Lower lobe of right lung (tissue), 2 donors: Measurements from ENCODE around the gene COX7A2L. TPM values are rescaled to one million over a fixed set of nuclear protein-coding genes. Genes with fewer than 3 reads are reported as not detected.

Experiments used
- ATAC-seq, 2 donors: fragments of 200-7000 bp; cut with Tn5 transposase; one replicate each; pipeline ENCODE4 v1.9.1; 2020 to 2022; ENCODE audit warnings: mild to moderate bottlenecking in 2 of 2, moderate library complexity in 2 of 2
- DNase-seq: peaks from one replicate; pipeline ENCODE4 v3.0.0-alpha.2; 2020
- H3K27ac ChIP-seq: fragments of 200-600 bp; one replicate; pipeline ENCODE4 v1.8.0; 2022
- H3K27me3 ChIP-seq: fragments of 200-600 bp; one replicate; pipeline ENCODE4 v1.8.0; 2022; ENCODE audit warnings: low read depth
- H3K36me3 ChIP-seq: fragments of 200-600 bp; one replicate; pipeline ENCODE4 v1.8.0; 2022; ENCODE audit warnings: mild to moderate bottlenecking
- H3K4me1 ChIP-seq: fragments of 200-600 bp; one replicate; pipeline ENCODE4 v1.8.0; 2022
- H3K4me3 ChIP-seq: fragments of 200-600 bp; one replicate; pipeline ENCODE4 v1.8.0; 2022; ENCODE audit warnings: mild to moderate bottlenecking
- H3K9me3 ChIP-seq: fragments of 200-600 bp; one replicate; pipeline ENCODE4 v1.8.0; 2022
- intact Hi-C: fragments of 100-400 bp; cut with DNase I; formaldehyde crosslinking; loops from one replicate; pipeline ENCODE4 v1.11.0; 2022
- total RNA-seq: library from RNA; stranded (reverse); fragmentation: NEBNext Ultra II Directional; extraction: Animal tissue kit (Norgen Biotek cat#: 25700); gene quantifications from one replicate; pipeline ENCODE4 v1.2.1, GENCODE V29; 2021
- TF ChIP-seq, protein P1 (sequence below): fragments of 200-600 bp; IDR thresholded peaks from one replicate; pipeline ENCODE4 v1.8.0; 2022; ENCODE audit warnings: antibody characterized with exemption, mild to moderate bottlenecking
- donor health status: DM: no; HTN: yes; CAD: no; lungs with severe emphysema.

Gene COX7A2L
- total RNA-seq, 1 donor from 2014 or later, result 89.4 TPM

DNA sequence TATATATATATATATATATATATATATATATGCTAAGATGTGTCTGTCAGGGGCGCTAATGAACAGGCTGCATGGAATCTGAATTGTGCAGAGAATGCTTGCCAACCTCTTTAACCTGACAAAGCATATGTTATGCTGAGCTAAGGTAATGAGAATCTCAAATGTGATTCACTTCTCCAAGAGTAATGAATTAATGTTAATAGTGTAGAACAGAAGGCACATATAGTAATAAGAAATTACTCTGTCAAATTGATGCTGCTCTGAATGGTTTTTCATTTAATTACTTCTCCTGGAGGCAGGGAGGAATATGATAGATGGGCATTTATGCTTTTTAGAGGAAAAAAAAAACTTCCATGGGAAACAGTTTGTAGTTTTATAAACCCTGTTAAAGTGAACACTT lies 35.4 kb downstream of the COX7A2L start:
- no peaks in the 10 kb centered on the region for H3K4me1 ChIP-seq
- H3K9me3 ChIP-seq, result no peaks in the 10 kb centered on the region
- H3K4me3 ChIP-seq, result no peak overlapping the region
- TF ChIP-seq, protein P1, sequence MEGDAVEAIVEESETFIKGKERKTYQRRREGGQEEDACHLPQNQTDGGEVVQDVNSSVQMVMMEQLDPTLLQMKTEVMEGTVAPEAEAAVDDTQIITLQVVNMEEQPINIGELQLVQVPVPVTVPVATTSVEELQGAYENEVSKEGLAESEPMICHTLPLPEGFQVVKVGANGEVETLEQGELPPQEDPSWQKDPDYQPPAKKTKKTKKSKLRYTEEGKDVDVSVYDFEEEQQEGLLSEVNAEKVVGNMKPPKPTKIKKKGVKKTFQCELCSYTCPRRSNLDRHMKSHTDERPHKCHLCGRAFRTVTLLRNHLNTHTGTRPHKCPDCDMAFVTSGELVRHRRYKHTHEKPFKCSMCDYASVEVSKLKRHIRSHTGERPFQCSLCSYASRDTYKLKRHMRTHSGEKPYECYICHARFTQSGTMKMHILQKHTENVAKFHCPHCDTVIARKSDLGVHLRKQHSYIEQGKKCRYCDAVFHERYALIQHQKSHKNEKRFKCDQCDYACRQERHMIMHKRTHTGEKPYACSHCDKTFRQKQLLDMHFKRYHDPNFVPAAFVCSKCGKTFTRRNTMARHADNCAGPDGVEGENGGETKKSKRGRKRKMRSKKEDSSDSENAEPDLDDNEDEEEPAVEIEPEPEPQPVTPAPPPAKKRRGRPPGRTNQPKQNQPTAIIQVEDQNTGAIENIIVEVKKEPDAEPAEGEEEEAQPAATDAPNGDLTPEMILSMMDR, result no peak
- ATAC-seq, result no peak
- intact Hi-C loops, result no loop called here
- DNase-seq, result no peak
- H3K27ac ChIP-seq, result no peak overlapping the region
- H3K27me3 ChIP-seq, result no peaks in the 10 kb centered on the region
- H3K36me3 ChIP-seq, result peaks cover 75% of the 10 kb centered on the region

DNA sequence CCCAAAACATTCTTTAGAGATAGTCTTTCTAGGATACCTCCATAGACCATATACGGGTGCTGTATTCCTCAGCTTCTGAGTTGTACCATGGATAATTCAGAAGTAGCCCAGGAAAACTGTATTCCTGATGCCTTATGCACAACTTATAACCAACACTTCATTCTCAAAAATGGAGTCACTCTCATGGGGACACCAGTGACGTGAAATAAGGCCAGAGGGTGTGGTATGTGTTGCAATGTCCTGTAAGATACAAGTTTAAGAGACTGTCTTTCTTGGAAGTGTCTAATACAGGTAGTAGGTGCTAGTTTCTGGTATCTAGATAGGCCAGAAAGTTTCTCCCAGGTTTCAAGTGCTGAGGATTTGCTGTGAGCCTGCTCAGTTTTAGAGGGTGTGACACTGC lies 36.1 kb downstream of the COX7A2L start:
- no peak overlapping the region for H3K27ac ChIP-seq
- TF ChIP-seq, protein P1, result no peak
- no peaks in the 10 kb centered on the region for H3K27me3 ChIP-seq
- H3K4me3 ChIP-seq, result no peak overlapping the region
- H3K4me1 ChIP-seq, result no peaks in the 10 kb centered on the region
- no peaks in the 10 kb centered on the region for H3K9me3 ChIP-seq
- H3K36me3 ChIP-seq, result peaks cover 70% of the 10 kb centered on the region
- no peak for DNase-seq
- ATAC-seq, result no peak
- intact Hi-C loops, result no loop called here

DNA sequence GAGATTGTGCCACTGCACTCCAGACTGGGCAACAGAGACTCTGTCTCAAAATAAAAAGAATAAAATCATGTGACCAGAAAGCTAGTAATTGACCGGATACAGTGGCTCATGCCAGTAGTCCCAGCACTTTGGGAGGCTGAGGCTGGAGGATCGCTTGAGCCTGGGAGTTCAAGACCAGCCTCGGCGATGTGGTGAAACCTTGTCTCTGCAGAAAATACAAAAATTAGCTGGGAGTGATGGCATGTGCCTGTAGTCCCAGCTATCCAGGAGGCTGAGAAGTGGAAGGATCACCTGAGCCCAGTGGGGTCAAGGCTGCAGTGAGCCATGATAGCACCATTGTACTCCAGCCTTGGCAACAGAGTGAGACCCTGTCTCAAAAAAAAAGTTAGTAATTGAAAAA lies 36.8 kb downstream of the COX7A2L start:
- TF ChIP-seq, protein P1, result no peak
- intact Hi-C loops, result no loop called here
- no peak overlapping the region for H3K4me3 ChIP-seq
- no peaks in the 10 kb centered on the region for H3K9me3 ChIP-seq
- no peak overlapping the region for H3K27ac ChIP-seq
- no peaks in the 10 kb centered on the region for H3K27me3 ChIP-seq
- no peak for DNase-seq
- H3K36me3 ChIP-seq, result peaks cover 70% of the 10 kb centered on the region
- no peak for ATAC-seq
- H3K4me1 ChIP-seq, result no peaks in the 10 kb centered on the region

DNA sequence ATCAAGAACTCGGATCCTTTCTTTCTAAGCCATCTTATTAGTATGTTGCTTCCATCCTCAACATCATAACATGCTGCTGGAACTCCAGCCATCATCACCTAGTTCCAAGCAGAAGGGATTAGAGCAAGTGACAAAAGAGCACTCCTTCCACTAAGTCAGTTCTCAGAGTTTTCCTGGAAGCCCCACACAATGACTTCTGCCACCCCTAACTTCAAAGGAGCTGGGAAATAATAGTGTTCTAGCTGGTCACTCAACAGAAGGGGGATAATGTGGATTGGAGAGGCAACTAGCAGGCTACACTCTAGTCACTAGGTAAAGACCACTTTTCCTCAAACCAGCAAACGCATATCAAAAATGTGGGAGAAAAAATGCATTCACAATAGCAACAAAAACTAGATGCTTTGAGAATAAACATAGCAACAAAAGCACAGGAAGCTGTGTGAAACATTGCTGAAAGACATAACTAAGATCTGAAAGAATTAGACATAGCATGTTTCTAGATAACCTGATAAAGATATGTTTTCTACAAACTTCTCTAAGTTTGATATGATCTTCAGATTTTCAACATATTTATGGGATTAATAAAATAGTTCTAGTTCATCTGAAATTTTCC lies 39.5 kb downstream of the COX7A2L start:
- Histone ChIP-seq H3K27me3 (no peaks in the 10 kb centered on the region), H3K4me3 (no peak overlapping the region), H3K27ac (no peak overlapping the region), H3K36me3 (peaks cover 75% of the 10 kb centered on the region), H3K9me3 (no peaks in the 10 kb centered on the region), H3K4me1 (no peaks in the 10 kb centered on the region)
- ATAC-seq (no peak), DNase-seq (no peak)
- intact Hi-C loops, result no loop called here
- TF ChIP-seq, protein P1, result no peak

DNA sequence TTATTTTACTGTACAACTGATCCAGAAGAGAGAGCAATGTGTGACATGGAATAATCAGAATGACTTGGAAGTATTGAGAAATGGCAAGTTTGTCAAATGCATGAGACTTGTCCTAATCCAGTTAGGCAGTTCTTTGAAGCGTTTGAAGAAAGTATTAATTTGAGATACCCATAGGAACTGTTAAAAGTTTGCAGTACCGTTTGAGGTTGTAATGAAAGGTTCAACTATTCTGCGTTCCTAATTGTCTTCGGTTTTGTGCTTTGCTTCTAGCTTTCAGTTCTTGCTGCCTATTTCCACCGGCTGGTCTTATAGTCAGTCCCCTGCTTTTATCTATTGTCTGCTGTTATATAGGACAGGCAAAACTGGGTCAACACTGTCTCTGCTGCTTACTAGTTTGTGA lies 41.8 kb downstream of the COX7A2L start:
- Histone ChIP-seq H3K36me3 (peaks cover 60% of the 10 kb centered on the region), H3K27ac (no peak overlapping the region), H3K4me3 (no peak overlapping the region), H3K27me3 (no peaks in the 10 kb centered on the region), H3K9me3 (no peaks in the 10 kb centered on the region), H3K4me1 (peaks cover 7% of the 10 kb centered on the region)
- DNase-seq, result no peak
- TF ChIP-seq, protein P1, result no peak
- intact Hi-C loops, result no loop called here
- no peak for ATAC-seq

DNA sequence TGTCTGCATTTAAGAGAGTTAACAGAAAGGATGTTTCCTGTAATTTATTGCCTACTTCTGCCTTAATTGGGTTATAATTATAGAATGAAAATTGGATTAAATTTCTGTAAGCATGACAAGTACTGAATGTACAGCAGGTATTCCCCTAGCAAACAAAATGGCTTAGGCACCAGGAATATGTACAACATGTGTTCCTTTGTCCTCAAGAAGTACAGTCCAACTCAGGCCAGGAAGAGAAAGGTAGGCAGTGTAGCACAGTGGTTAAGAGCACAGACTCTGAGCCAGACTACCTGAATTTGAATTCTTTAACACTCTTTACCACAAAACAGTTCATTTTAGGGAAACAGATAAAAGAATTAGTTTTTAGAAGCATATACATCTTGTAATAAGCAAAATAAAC lies 43.1 kb downstream of the COX7A2L start:
- no peak overlapping the region for H3K27ac ChIP-seq
- DNase-seq, result no peak
- intact Hi-C loops, result no loop called here
- no peak overlapping the region for H3K4me3 ChIP-seq
- H3K4me1 ChIP-seq, result peaks cover 7% of the 10 kb centered on the region
- H3K27me3 ChIP-seq, result no peaks in the 10 kb centered on the region
- H3K36me3 ChIP-seq, result peaks cover 52% of the 10 kb centered on the region
- no peak for ATAC-seq
- no peaks in the 10 kb centered on the region for H3K9me3 ChIP-seq
- TF ChIP-seq, protein P1, result no peak
